Endothelial cell of umbilical vein (primary cell): ENCODE data around the gene YDJC.

ENCODE experiments used
- EZH2 ChIP-seq: IDR thresholded peaks from 2 replicates; pipeline ENCODE4 v1.6.1; 2012; ENCODE audit warnings: borderline replicate concordance, low read depth, mild to moderate bottlenecking, moderate library complexity, low read length, inconsistent platforms; ENCODE audit not compliant: severe bottlenecking
- MYC ChIP-seq: IDR thresholded peaks from one replicate; pipeline ENCODE4 v1.6.1; 2011; ENCODE audit warnings: mild to moderate bottlenecking, low read depth, low read length
- POLR2A ChIP-seq: IDR thresholded peaks from 2 replicates; pipeline ENCODE4 v1.6.1; 2012; ENCODE audit warnings: low read depth, mild to moderate bottlenecking, control low read depth, low read length
- POLR2AphosphoS5 ChIP-seq: IDR thresholded peaks from 2 replicates; pipeline ENCODE4 v1.6.1; 2012; ENCODE audit warnings: low read depth, mild to moderate bottlenecking, control low read depth, low read length, moderate library complexity; ENCODE audit not compliant: insufficient read depth
- TF ChIP-seq, protein P1 (sequence below), 2 donors: IDR thresholded peaks; 1 replicate in 1 of 2; 2 replicates in 1 of 2; pipeline ENCODE4 v1.5.1; 2011; ENCODE audit warnings: low read length in 2 of 2, mild to moderate bottlenecking in 2 of 2, moderate library complexity in 2 of 2, control low read depth in 1 of 2, inconsistent platforms in 1 of 2, low read depth in 1 of 2; ENCODE audit not compliant: insufficient read depth in 1 of 2; ENCODE audit errors: extremely low read depth in 1 of 2
- TF ChIP-seq, protein P2 (sequence below): IDR thresholded peaks from 2 replicates; pipeline ENCODE4 v1.6.1; 2011; ENCODE audit not compliant: insufficient read depth, insufficient read length

DNA sequence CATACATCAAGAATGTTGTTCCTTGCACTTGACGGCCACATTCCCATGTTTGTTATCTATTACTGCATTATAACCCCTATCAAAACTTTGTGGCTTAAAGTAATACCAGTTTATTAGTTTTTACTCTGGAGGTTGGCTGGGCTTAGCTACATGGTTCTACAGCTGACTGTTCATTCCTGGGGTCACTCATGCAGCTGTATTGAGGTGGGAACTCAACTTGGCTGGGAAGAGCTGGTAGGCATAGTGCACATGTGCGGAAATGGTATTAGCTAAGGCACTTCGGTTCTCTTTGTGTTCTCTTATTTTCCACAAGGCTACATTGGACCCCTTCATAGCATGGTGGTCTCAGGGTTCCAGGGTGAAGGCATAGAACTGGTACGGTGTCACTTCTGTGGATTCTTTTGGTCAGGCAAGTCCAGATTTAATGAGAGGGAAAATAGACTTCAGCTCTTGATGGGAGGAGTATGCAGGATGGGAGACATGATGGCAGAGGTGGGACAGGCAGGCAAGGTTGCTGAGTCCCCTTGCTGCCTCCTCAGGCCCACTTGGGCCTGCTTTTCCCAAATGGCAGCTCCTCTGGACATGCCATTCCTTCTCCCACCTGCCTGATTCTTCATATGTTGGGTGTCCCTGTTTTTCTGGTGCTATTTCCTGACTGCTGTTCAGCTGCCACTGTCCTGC, 16.1 kb downstream of the YDJC start:
- TF ChIP-seq, protein P1, sequence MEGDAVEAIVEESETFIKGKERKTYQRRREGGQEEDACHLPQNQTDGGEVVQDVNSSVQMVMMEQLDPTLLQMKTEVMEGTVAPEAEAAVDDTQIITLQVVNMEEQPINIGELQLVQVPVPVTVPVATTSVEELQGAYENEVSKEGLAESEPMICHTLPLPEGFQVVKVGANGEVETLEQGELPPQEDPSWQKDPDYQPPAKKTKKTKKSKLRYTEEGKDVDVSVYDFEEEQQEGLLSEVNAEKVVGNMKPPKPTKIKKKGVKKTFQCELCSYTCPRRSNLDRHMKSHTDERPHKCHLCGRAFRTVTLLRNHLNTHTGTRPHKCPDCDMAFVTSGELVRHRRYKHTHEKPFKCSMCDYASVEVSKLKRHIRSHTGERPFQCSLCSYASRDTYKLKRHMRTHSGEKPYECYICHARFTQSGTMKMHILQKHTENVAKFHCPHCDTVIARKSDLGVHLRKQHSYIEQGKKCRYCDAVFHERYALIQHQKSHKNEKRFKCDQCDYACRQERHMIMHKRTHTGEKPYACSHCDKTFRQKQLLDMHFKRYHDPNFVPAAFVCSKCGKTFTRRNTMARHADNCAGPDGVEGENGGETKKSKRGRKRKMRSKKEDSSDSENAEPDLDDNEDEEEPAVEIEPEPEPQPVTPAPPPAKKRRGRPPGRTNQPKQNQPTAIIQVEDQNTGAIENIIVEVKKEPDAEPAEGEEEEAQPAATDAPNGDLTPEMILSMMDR (IDR thresholded peaks at IDR 0.05; ENCODE audit: extremely low read depth in 1 of 2, insufficient read depth in 1 of 2, low read depth in 1 of 2, low read length in 2 of 2) = no peak
- TF ChIP-seq POLR2A = no peak
- no peak for TF ChIP-seq EZH2
- TF ChIP-seq POLR2AphosphoS5 = no peak
- no peak for TF ChIP-seq MYC
- TF ChIP-seq, protein P2, sequence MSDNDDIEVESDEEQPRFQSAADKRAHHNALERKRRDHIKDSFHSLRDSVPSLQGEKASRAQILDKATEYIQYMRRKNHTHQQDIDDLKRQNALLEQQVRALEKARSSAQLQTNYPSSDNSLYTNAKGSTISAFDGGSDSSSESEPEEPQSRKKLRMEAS = no peak
